Prostate gland (tissue), 2 donors: ENCODE results near the gene SERPINA5. TPM values are rescaled to one million over a fixed set of nuclear protein-coding genes. Genes with fewer than 3 reads are reported as not detected.
A peak's percentile ranks its signal among the peaks of the same experiment; 100 is the strongest.

Experiments used
- DNase-seq: peaks from one replicate; pipeline ENCODE4 v3.0.0-alpha.2; 2019; ENCODE audit warnings: low spot score
- H3K27ac ChIP-seq, 2 donors: fragments of 200-600 bp; sonication (generic); 2 replicates each; pipeline ENCODE4 v1.5.1; 2017 to 2019
- H3K27me3 ChIP-seq: fragments of 200-600 bp; sonication (generic); replicated peaks from 2 replicates; pipeline ENCODE4 v1.5.1; 2019; ENCODE audit not compliant: insufficient read depth
- H3K36me3 ChIP-seq, 2 donors: fragments of 200-600 bp; sonication (generic); 1 replicate in 1 of 2; 2 replicates in 1 of 2; pipeline versions ENCODE4 v1.5.1 to v1.8.1; 2017 to 2019
- H3K4me1 ChIP-seq: fragments of 200-600 bp; sonication (generic); replicated peaks from 2 replicates; pipeline ENCODE4 v1.5.1; 2019
- H3K4me3 ChIP-seq, 2 donors: fragments of 200-600 bp; sonication (generic); 2 replicates each; pipeline ENCODE4 v1.5.1; 2017 to 2019
- H3K9me3 ChIP-seq: fragments of 200-600 bp; sonication (generic); 2 replicates; pipeline ENCODE4 v1.5.1; 2017
- POLR2A ChIP-seq: fragments of 450-650 bp; IDR thresholded peaks from one replicate; pipeline ENCODE4 v1.6.1; 2016; ENCODE audit warnings: antibody characterized with exemption, mild to moderate bottlenecking
- POLR2AphosphoS5 ChIP-seq: sonication (generic); formaldehyde crosslinking; IDR thresholded peaks from one replicate; pipeline ENCODE4 v1.6.1; 2017; ENCODE audit warnings: antibody characterized with exemption
- WGBS: methylation state at CpG from one replicate; pipeline ENCODE4 v1.1.5; 2018; 5-methylcytosine and 5-hydroxymethylcytosine counted together
- intact Hi-C: fragments of 100-400 bp; cut with DNase I; formaldehyde crosslinking; loops from one replicate; pipeline ENCODE4 v1.14.2; 2022
- total RNA-seq, 2 donors: library from RNA; depleted of rRNA; stranded (reverse); fragments of >200 nt; gene quantifications; one replicate each; pipeline ENCODE4 v1.1.0, GENCODE V29; 2016
- TF ChIP-seq, protein P1 (sequence below), 4 experiments: fragments of 200-600 bp in 2 of 4; fragments of 450-650 bp in 2 of 4; sonication (generic) in 2 of 4; IDR thresholded peaks; 1 replicate in 3 of 4; 2 replicates in 1 of 4; pipeline ENCODE4 v1.5.1; 2016 to 2019; ENCODE audit warnings: antibody characterized with exemption in 4 of 4, mild to moderate bottlenecking in 2 of 4, moderate library complexity in 2 of 4

Gene SERPINA5
- total RNA-seq, 2 donors from 2014 or later: 2.6 to 936 TPM

DNA sequence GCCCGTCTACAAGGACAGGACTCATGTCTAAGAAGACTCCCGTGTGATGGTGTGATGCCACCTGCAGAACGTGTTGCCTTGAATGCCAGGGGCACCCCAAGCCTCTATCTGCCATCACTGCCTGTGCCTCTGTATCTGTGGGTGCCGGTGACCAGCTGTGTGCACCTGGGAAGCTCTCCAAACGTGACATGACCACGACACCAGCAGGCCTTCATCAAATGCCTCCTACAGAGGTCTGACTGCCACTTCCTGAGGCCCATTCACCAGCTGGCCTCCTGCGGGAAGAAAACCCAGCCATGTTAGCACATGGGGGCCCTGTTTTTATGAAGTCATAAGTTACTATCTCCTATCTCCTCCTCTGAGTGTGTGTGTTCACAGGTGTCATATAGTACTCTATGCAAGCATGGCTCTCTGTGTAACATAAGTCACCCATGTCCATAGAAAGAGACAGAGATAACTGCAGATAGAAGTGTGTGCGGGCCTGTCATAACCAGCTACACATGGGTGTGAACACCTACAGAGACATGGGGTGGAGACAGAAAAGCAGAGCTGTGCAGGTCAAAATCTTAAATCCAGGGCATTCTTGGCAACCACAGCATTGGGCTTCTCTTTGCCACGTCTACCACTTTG is 38.3 kb upstream of the SERPINA5 start:
- Histone ChIP-seq H3K4me1 (no peaks in the 10 kb centered on the region), H3K4me3 (no peak overlapping the region), H3K9me3 (no peaks in the 10 kb centered on the region), H3K27me3 (no peaks in the 10 kb centered on the region), H3K36me3 (no peaks in the 10 kb centered on the region), H3K27ac (no peak overlapping the region)
- WGBS: 88% methylated on average over 9 of the region's 9 CpGs
- intact Hi-C loops: no loop called here
- DNase-seq: no peak
- TF ChIP-seq POLR2A (no peak), POLR2AphosphoS5 (no peak)
- TF ChIP-seq, protein P1, sequence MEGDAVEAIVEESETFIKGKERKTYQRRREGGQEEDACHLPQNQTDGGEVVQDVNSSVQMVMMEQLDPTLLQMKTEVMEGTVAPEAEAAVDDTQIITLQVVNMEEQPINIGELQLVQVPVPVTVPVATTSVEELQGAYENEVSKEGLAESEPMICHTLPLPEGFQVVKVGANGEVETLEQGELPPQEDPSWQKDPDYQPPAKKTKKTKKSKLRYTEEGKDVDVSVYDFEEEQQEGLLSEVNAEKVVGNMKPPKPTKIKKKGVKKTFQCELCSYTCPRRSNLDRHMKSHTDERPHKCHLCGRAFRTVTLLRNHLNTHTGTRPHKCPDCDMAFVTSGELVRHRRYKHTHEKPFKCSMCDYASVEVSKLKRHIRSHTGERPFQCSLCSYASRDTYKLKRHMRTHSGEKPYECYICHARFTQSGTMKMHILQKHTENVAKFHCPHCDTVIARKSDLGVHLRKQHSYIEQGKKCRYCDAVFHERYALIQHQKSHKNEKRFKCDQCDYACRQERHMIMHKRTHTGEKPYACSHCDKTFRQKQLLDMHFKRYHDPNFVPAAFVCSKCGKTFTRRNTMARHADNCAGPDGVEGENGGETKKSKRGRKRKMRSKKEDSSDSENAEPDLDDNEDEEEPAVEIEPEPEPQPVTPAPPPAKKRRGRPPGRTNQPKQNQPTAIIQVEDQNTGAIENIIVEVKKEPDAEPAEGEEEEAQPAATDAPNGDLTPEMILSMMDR (IDR thresholded peaks at IDR 0.05): no peak

DNA sequence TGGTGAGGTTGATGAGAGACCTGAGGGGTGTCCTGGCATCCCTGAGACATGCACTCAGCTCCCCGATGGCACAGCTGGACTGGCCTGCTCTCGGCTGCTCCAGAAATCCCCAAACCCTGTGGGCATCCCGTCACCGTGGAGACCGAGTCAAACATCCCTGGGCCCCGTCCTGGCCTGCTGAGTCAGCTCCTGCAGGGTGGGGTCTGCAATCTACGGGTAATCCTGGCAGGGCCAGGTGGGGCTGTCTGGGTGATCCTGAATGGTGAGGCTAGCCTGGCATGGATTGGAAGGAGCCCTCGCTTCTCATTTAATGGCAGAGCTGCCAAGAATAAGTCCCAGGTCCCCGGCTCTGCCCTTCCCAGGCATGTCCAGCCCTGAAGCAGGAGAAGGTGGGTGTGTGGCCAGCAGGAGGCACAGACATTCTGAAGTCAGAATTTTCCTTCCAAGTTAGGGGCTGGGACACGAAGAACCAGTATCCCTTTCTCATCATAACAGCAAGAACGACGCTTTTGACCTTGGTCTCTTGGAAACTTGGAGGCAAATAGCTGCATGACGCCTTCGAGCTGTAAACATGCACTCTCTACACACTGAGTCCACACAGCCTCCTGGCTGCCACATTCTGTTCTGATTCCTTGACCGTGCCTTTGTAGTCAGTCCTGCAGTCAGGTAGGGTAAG is 37.6 kb upstream of the SERPINA5 start:
- no peak overlapping the region for H3K27ac ChIP-seq
- H3K4me3 ChIP-seq: no peak overlapping the region
- no peaks in the 10 kb centered on the region for H3K4me1 ChIP-seq
- WGBS: 42% methylated on average over 15 of the region's 15 CpGs
- peak; percentile 24 for DNase-seq
- TF ChIP-seq, protein P1 (IDR thresholded peaks at IDR 0.05): peak in 1 of 4 experiments; percentile 5
- TF ChIP-seq POLR2AphosphoS5: no peak
- intact Hi-C loops: no loop called here
- H3K36me3 ChIP-seq: no peaks in the 10 kb centered on the region
- H3K9me3 ChIP-seq: no peaks in the 10 kb centered on the region
- no peaks in the 10 kb centered on the region for H3K27me3 ChIP-seq

DNA sequence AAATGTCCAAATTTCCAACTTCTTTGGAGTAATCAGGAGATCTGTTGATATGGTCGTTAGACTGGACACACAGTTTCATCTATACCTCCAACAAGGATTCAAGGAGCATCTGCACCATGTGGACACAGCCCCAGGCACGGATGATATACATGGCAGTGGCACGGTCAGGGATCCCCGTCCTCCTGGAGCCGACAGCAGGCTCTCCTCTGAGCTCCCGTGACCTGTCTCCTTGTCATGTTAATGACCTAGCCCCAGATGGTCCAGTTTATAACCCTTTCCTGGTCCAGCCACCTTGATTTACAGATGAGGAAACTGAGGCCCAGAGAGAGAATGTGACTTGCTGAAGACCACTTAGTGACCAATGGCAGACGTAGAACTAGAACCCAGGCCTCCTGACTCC is 36.5 kb upstream of the SERPINA5 start:
- WGBS: 83% methylated on average over 7 of the region's 7 CpGs
- no peak for DNase-seq
- TF ChIP-seq POLR2AphosphoS5: no peak
- TF ChIP-seq, protein P1 (IDR thresholded peaks at IDR 0.05): no peak
- TF ChIP-seq POLR2A: no peak
- Histone ChIP-seq H3K9me3 (no peaks in the 10 kb centered on the region), H3K36me3 (no peaks in the 10 kb centered on the region), H3K4me1 (no peaks in the 10 kb centered on the region), H3K4me3 (no peak overlapping the region), H3K27me3 (no peaks in the 10 kb centered on the region), H3K27ac (no peak overlapping the region)
- intact Hi-C loops: no loop called here

DNA sequence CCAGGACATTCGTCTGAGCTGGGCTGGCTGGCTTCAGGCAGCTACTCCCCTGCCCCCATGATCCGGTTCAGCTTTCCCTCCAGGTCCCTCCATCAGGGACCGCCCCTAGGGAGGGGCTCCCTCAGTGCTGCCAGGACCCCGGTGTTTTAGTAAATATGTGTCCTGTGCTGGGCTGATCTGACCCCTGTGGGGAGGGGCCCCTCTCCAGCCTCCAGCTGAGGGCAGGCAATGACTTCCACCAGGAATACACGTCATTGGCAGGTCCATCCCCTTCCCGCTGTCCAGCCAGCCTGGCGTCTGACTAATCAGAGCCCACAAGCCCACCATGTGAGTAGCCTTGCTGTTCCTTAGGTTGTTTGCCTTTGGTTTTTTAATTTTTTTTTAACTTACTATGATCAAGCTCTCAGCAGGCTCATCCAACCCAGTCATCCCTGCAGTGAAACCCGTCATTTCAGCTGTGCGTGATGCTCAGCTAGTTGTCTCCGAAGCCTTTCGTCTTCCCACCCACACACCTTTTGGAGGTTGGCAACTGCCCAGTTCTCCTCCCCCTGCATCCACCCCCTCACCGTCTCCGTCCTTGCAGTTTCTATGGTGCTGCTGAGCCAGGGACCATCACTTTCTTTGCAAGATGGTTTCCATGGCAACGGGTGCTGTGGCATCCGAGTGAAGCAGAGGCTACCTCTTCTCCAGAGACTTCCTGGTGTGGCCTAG is 35.9 kb upstream of the SERPINA5 start:
- 64% methylated on average over 15 of the region's 15 CpGs for WGBS
- intact Hi-C loops: no loop called here
- Histone ChIP-seq H3K4me3 (no peak overlapping the region), H3K4me1 (no peaks in the 10 kb centered on the region), H3K36me3 (no peaks in the 10 kb centered on the region), H3K27ac (no peak overlapping the region), H3K27me3 (no peaks in the 10 kb centered on the region), H3K9me3 (no peaks in the 10 kb centered on the region)
- TF ChIP-seq POLR2A (no peak), POLR2AphosphoS5 (no peak)
- TF ChIP-seq, protein P1 (IDR thresholded peaks at IDR 0.05): no peak
- no peak for DNase-seq
